Bronchial smooth muscle cell (primary cell): ENCODE results near the gene TRPV3. TPM values are rescaled to one million over a fixed set of nuclear protein-coding genes. Genes with fewer than 3 reads are reported as not detected.

Experiments
- total RNA-seq: library from RNA; depleted of rRNA; stranded (reverse); fragments of >200 nt; gene quantifications from 2 replicates; pipeline ENCODE4 v1.2.1, GENCODE V29; 2014

The TRPV3 gene
- 1.6 and 2.8 TPM in 2 replicates for total RNA-seq

GRCh38 chr17:3557768-3558583, at the start of gene TRPV3:
TSS of gene TRPV3 (minus strand) at chr17:3557812. CDS start at chr17:3554850, 2,962 bp downstream.

GRCh38 chr17:3475812-3476610, 81.6 kb downstream of the TRPV3 start, which contains the start of gene ASPA:
TSS of gene ASPA (plus strand) at chr17:3475997. CDS start at chr17:3476160, 163 bp downstream.

GRCh38 chr17:3471599-3471998, 86.0 kb downstream of the TRPV3 start, which contains the start of gene SPATA22:
TSS of gene SPATA22 (minus strand) at chr17:3471819. CDS start at chr17:3469325, 2,494 bp downstream.

Other genes with a start within 250 kb of the TRPV3 start
- gene OR3A2, start 171.5 kb downstream of the TRPV3 start, total RNA-seq: 0.32 TPM in 1 of 2 replicates, not detected in the other
- gene OR1E1, start 159.4 kb downstream of the TRPV3 start, total RNA-seq: not detected in 2 replicates
- gene OR3A3, start 146.4 kb downstream of the TRPV3 start, total RNA-seq: not detected in 2 replicates
- not detected in 2 replicates for gene OR1E2, start 124.0 kb downstream of the TRPV3 start, total RNA-seq
- not detected in 2 replicates for gene SPATA22, start 86.0 kb downstream of the TRPV3 start, total RNA-seq
- 0.63 and 3.3 TPM in 2 replicates for gene ASPA, start 81.8 kb downstream of the TRPV3 start, total RNA-seq
- gene TRPV1, start 51.6 kb upstream of the TRPV3 start, total RNA-seq: 2.2 and 2.3 TPM in 2 replicates
- gene SHPK, start 78.4 kb upstream of the TRPV3 start, total RNA-seq: 10.9 and 11.2 TPM in 2 replicates
- 12.8 and 15.5 TPM in 2 replicates for gene CTNS, start 78.9 kb upstream of the TRPV3 start, total RNA-seq
- gene TAX1BP3, start 110.8 kb upstream of the TRPV3 start, total RNA-seq: 99.3 and 140 TPM in 2 replicates
- gene EMC6, start 111.0 kb upstream of the TRPV3 start, total RNA-seq: 8.0 and 9.8 TPM in 2 replicates
- 0.43 and 1.1 TPM in 2 replicates for gene P2RX5, start 138.3 kb upstream of the TRPV3 start, total RNA-seq
- gene HASPIN, start 166.1 kb upstream of the TRPV3 start, total RNA-seq: 0.17 and 0.79 TPM in 2 replicates
- 21.6 and 25.2 TPM in 2 replicates for gene ITGAE, start 243.4 kb upstream of the TRPV3 start, total RNA-seq